GM19025 (cell line): ENCODE results near the gene TEK.

Experiments used
- ATAC-seq: cut with Tn5 transposase; IDR thresholded peaks from one replicate; pipeline ENCODE4 v1.9.1; 2021; ENCODE audit warnings: mild to moderate bottlenecking, low read depth, moderate library complexity; ENCODE audit not compliant: unreplicated experiment

The TEK gene

DNA sequence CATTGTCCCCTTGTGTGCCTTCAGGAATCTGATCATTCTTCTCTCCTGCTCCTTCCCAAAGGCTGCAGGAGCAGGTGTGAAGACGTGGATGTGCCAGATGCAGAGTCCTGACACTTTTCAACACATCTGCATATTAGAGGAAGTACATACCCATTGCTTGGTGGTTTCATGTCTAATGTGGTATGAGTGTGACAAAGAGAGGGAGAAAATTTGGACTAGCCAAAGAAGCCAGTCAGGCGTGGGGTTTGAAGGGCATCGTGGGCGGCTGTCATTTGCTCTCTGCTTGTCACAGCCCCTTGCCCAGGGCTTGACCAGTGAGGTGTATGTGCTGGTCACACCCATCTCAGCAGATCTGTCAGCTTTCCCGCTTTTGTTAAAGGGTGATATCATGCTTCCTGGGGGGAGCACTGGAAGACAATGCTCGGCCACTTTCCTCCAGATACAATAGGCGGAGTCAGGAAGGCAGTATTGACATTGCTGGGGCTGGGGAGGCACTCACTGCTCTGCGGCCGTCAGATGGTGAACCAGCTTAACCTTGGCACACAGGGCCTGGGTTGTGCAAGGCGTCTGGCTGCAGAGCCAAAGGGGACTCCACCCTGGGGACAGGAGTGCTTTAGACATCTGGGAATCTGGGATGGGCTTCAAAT, 8.6 kb downstream of the TEK start:
- ATAC-seq: no peak

- ATAC-seq: no peak
These were observed 9.9 kb downstream of the TEK start for GRCh38 chr9:27118916-27119315.

GRCh38 chr9:27124151-27124550, 15.1 kb downstream of the TEK start:
- ATAC-seq: no peak

GRCh38 chr9:27125030-27125429, 16.0 kb downstream of the TEK start:
- ATAC-seq: no peak

DNA sequence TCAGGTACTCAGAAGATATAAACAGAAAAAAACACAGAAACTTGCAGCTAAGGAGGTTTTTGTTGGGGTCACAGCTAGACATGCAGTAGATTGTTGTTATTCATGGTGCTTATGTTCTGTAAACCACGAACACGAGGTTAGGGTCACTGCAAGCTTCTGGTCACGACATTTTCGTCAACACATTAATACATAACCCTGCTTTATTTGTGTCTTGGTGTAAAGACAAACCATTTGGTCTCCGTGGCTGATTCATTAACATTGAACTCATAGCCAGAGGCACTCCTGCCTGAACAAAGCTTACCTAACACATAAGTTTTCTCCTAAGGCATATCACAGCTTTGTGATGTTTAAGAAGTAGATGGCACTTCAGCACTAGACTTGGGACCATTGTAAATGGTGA, 16.9 kb downstream of the TEK start:
- ATAC-seq: no peak

GRCh38 chr9:27126670-27127069, 17.6 kb downstream of the TEK start:
- ATAC-seq: no peak

DNA sequence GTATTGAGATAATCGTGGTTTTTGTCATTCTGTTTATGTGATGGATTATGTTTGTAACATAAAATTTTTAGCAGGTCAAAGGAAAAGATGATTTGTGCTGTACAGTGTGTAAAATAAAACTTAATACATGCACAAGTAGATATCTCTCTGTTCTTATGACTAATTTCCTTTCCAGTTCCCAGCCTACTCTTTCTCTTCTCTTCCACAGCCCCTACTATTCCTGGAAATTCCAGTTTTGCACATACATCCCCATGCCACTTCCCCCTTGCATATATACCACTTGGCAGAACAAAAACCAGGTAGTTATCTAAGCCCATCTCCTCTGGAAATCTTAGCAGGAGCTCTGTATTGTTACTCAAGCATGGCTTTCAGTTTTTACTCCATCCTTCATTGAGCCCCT, 20.2 kb downstream of the TEK start:
- ATAC-seq: no peak

DNA sequence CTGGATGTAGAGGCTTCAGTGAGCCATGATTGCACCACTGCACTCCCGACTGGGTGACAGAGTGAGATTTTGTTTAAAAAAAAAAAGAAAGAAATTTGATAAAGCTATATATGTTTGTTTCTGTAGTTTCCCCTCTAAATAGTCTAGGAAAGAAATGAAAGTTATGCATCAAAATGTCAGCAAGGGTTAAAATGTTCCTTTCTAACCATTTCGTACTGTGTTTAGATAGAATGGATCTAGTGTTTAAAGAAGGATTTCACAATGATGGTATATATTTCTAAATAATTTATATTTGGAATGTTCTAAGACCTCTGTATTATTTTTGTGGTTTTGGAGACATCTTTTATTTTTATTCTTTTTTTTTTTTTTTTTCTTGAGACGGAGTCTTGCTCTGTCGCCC, 22.7 kb downstream of the TEK start:
- ATAC-seq: no peak

- no peak for ATAC-seq
These were observed 24.8 kb downstream of the TEK start for GRCh38 chr9:27133817-27134216.

DNA sequence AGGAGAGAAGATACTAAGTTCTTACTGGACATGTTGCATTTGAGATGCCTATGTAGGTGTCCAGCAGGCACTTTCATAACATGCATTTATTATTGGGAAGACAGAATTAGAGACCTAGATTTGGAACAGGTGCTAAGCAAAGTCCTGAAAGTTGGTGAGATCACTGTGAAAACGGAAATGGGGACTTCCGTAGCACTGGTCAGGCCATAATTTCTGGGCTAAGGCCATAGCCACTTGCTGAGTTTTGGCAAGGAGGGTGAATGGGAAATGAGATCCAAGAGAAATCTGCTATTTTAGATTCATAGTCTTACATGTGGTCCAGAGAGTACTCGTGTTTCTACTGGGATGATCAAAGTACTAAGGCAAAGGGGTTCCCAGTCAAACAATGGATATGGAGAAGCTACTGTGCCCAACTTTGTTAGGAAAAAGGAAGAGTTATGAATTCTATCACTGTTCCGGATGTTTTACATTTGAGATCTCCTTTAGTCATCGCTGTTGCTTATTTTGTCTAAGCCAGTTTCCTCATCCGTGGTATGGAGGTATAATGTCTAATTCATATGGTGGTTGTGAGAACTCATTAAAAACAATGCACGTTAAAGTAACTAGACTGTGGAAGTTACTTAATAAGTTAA, 33.4 kb downstream of the TEK start:
- no peak for ATAC-seq

GRCh38 chr9:27145143-27145542, 36.1 kb downstream of the TEK start:
- ATAC-seq: no peak

- ATAC-seq: no peak
These were observed 40.6 kb downstream of the TEK start for GRCh38 chr9:27149651-27150050.

GRCh38 chr9:27150746-27151406, 41.9 kb downstream of the TEK start:
- ATAC-seq: no peak

DNA sequence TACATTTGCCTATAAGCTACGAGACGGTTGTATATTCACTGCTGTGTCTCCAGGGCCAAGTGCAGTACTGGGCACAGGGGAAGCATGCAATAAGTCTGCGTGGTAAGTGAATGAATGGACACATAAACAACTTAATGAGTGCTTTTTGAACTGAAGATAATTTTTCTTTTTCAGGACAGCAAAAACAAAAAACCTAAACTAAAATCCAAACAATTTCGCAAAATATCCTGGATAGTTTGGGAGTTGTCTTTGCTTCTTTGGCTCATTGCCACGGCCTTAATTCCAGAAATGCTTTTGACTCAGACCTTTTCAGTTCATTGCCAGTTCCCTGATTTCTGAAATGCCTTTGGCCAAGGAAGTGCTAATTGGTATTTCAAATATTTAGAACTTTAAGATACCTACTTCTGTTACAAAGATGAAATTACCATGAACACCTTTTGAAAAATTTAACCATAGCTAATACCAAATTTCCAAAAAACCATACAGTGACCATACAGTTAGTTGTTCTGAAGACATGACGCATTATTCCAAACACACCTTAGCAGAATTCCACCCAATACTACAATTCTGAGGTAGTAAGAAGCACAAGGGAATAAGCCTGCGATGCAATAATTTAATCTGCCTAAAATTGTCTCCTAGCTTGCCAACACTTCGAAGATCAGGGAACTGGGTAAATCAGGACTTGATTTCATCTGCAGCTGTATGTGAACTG, 42.8 kb downstream of the TEK start:
- ATAC-seq: no peak

GRCh38 chr9:27152405-27152718, 43.3 kb downstream of the TEK start:
- no peak for ATAC-seq

DNA sequence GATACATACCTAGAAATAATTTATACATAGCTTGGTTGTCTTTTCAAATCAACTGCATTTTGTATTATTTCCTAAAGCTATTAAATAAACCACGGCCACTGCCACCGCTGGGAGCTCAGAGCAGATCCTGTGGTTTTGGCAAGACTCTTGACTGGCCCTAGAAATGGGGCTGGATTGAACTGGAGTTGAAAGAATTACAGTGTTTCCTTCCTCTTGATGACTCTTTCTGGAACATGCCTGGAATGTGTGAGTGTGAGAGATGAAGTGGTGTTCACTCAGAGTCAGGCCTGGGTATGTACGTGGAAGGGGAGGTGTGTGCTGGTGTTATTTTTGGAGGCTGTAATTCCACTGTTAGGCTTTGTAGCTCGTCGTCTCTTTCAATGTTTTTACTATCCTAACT, 45.9 kb downstream of the TEK start:
- ATAC-seq: no peak

- ATAC-seq: no peak
These were observed 48.1 kb downstream of the TEK start for GRCh38 chr9:27157097-27157496.

- no peak for ATAC-seq
These were observed 48.7 kb downstream of the TEK start for GRCh38 chr9:27157736-27158135.

GRCh38 chr9:27160636-27161035, 51.6 kb downstream of the TEK start:
- ATAC-seq: no peak

- ATAC-seq: no peak
These were observed 53.0 kb downstream of the TEK start for GRCh38 chr9:27162045-27162444.

- ATAC-seq: no peak
These were observed 56.0 kb downstream of the TEK start for GRCh38 chr9:27165068-27165467.

DNA sequence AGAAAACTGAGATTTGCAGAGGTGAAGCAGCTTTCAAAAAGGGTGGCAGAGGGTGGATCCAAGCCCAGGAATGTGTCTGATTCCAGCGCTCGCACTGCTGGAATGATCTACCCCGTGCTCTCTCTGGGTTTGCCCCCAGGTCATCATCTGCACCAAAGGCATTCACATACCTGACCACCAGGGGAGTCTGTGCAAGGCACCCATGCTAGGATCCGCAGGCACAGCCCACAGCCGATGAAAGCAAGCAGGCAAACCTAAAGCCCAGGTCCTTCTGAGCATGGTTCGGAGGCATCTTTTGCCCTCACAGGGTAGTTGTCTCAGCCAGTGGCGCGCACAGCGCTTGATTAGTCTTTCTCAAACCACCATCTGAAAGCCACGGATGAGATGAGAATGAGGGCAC, 56.6 kb downstream of the TEK start:
- ATAC-seq: no peak
